NB4 (cell line): ENCODE measurements around the gene IL24.

Source experiments
- DNase-seq: peaks from one replicate; pipeline ENCODE4 v3.0.0; 2010; ENCODE audit warnings: low read depth
- H3K4me3 ChIP-seq: one replicate; pipeline ENCODE4 v1.5.1; 2011; ENCODE audit warnings: mild to moderate bottlenecking, low read depth, low read length, moderate library complexity
- CTCF ChIP-seq: IDR thresholded peaks from one replicate; pipeline ENCODE4 v1.5.1; 2012; ENCODE audit warnings: low read depth, low read length
- MAX ChIP-seq: IDR thresholded peaks from 2 replicates; pipeline ENCODE4 v1.6.1; 2011; ENCODE audit warnings: low read depth, low read length
- MYC ChIP-seq: IDR thresholded peaks from 2 replicates; pipeline ENCODE4 v1.6.1; 2011; ENCODE audit warnings: low read depth, low read length
- POLR2A ChIP-seq: IDR thresholded peaks from 2 replicates; pipeline ENCODE4 v1.6.1; 2011; ENCODE audit warnings: mild to moderate bottlenecking; ENCODE audit not compliant: insufficient read length; ENCODE audit errors: extremely low read depth

The IL24 gene

GRCh38 chr1:206935491-206936067 is 38.3 kb downstream of the IL24 start:
- TF ChIP-seq CTCF (peak; percentile 73), MAX (no peak)
- H3K4me3 ChIP-seq = no peak overlapping the region
- DNase-seq = peak; percentile 71

- TF ChIP-seq MAX (no peak), CTCF (no peak), MYC (no peak), POLR2A (no peak)
- DNase-seq = no peak
- no peak overlapping the region for H3K4me3 ChIP-seq
These were observed 40.2 kb downstream of the IL24 start for GRCh38 chr1:206937425-206937824.

GRCh38 chr1:206939131-206939530 is 41.9 kb downstream of the IL24 start:
- TF ChIP-seq POLR2A (no peak), CTCF (no peak), MAX (no peak), MYC (no peak)
- H3K4me3 ChIP-seq = no peak overlapping the region
- DNase-seq = no peak

GRCh38 chr1:206939841-206940587 is 42.8 kb downstream of the IL24 start:
- H3K4me3 ChIP-seq = no peak overlapping the region
- no peak for DNase-seq
- no peak for TF ChIP-seq POLR2A
- no peak for TF ChIP-seq MAX
- TF ChIP-seq MYC = no peak
- no peak for TF ChIP-seq CTCF

- no peak overlapping the region for H3K4me3 ChIP-seq
- DNase-seq = no peak
- TF ChIP-seq POLR2A (no peak), MAX (no peak), MYC (no peak), CTCF (no peak)
These were observed 43.3 kb downstream of the IL24 start for GRCh38 chr1:206940588-206940936.
